H1 (cell line): ENCODE measurements around the gene SERGEF. TPM values are rescaled to one million over a fixed set of nuclear protein-coding genes. Genes with fewer than 3 reads are reported as not detected.

Experiments used
- CTCF ChIA-PET: fragments of 300-600 bp; sonication (Branson Sonifier 250); formaldehyde crosslinking; loops from one replicate; lab custom pipeline; 2021; ENCODE audit not compliant: partially characterized antibody; lab: Charles Lee
- POLR2A ChIA-PET: fragments of 300-600 bp; sonication (Branson Sonifier 250); formaldehyde crosslinking; loops from one replicate; lab custom pipeline; 2021; ENCODE audit warnings: inconsistent platforms; ENCODE audit not compliant: partially characterized antibody; lab: Charles Lee
- DNase-seq, 2 experiments: peaks; one replicate each; pipeline versions ENCODE4 v3.0.0 to v3.0.0-alpha.2; 2010 to 2022; ENCODE audit warnings: low spot score in 2 of 2, low read depth in 1 of 2, mixed read lengths in 1 of 2
- FAIRE-seq: peaks from 2 replicates; lab custom pipeline; 2011; peaks lifted over from hg19 to GRCh38; lab: Jason Lieb, UNC
- H2AFZ ChIP-seq: 2 replicates; pipeline ENCODE4 v1.8.1; 2012; ENCODE audit warnings: low read length, inconsistent platforms
- H2AK5ac ChIP-seq: 2 replicates; pipeline ENCODE4 v1.6.1; 2013; ENCODE audit warnings: low read depth, low read length
- H2BK120ac ChIP-seq: replicated peaks from 2 replicates; pipeline ENCODE3; 2013; ENCODE audit warnings: low read depth, low read length, inconsistent platforms
- H2BK12ac ChIP-seq: 2 replicates; pipeline ENCODE4 v1.6.1; 2013; ENCODE audit warnings: low read depth, low read length
- H2BK15ac ChIP-seq: 2 replicates; pipeline ENCODE4 v1.6.1; 2013; ENCODE audit warnings: low read length
- H2BK20ac ChIP-seq: 2 replicates; pipeline ENCODE4 v1.6.1; 2013; ENCODE audit warnings: low read length
- H2BK5ac ChIP-seq: 2 replicates; pipeline ENCODE4 v1.6.1; 2013; ENCODE audit warnings: low read depth, low read length
- H3K14ac ChIP-seq: 2 replicates; pipeline ENCODE4 v1.6.1; 2013; ENCODE audit warnings: inconsistent platforms; ENCODE audit not compliant: insufficient read length
- H3K18ac ChIP-seq: 2 replicates; pipeline ENCODE4 v1.6.1; 2013; ENCODE audit warnings: low read length; ENCODE audit errors: extremely low read depth
- H3K23ac ChIP-seq: 2 replicates; pipeline ENCODE4 v1.6.1; 2013; ENCODE audit warnings: inconsistent platforms; ENCODE audit not compliant: insufficient read length
- H3K23me2 ChIP-seq: 2 replicates; pipeline ENCODE4 v1.6.1; 2013; ENCODE audit warnings: low read depth, low read length
- H3K27ac ChIP-seq: 2 replicates; pipeline ENCODE4 v1.6.1; 2011; ENCODE audit warnings: low read depth, low read length, inconsistent platforms
- H3K27me3 ChIP-seq, 4 experiments: replicated peaks in 1 of 4; 1 replicate in 1 of 4; 2 replicates in 3 of 4; pipeline versions ENCODE4 v1.6.1 to v1.8.1; 2011 to 2013; ENCODE audit warnings: low read length in 3 of 4, mild to moderate bottlenecking in 3 of 4, inconsistent platforms in 2 of 4, mixed read lengths in 2 of 4, moderate library complexity in 1 of 4; ENCODE audit not compliant: control insufficient read depth in 3 of 4, insufficient read depth in 3 of 4; ENCODE audit errors: extremely low read depth in 1 of 4
- H3K36me3 ChIP-seq, 4 experiments: 2 replicates each; pipeline versions ENCODE4 v1.6.1 to v1.8.1; 2011 to 2013; ENCODE audit warnings: mild to moderate bottlenecking in 4 of 4, low read length in 3 of 4, moderate library complexity in 2 of 4, control low read depth in 1 of 4, inconsistent platforms in 1 of 4; ENCODE audit not compliant: insufficient read depth in 4 of 4, control insufficient read depth in 2 of 4
- H3K4ac ChIP-seq: replicated peaks from 2 replicates; pipeline ENCODE3; 2013; ENCODE audit warnings: low read length, low read depth, mixed read lengths, inconsistent platforms; ENCODE audit not compliant: insufficient read length
- H3K4me1 ChIP-seq, 4 experiments: replicated peaks in 1 of 4; 1 replicate in 1 of 4; 2 replicates in 3 of 4; pipeline versions ENCODE4 v1.6.1 to v1.8.1; 2011 to 2013; ENCODE audit warnings: low read length in 3 of 4, inconsistent platforms in 2 of 4, mixed read lengths in 1 of 4; ENCODE audit not compliant: insufficient read depth in 4 of 4, control insufficient read depth in 3 of 4
- H3K4me2 ChIP-seq, 2 experiments: 2 replicates each; pipeline versions ENCODE4 v1.6.1 to v1.8.1; 2011 to 2013; ENCODE audit warnings: low read depth in 2 of 2, low read length in 2 of 2, control low read depth in 1 of 2, inconsistent platforms in 1 of 2, mild to moderate bottlenecking in 1 of 2; ENCODE audit not compliant: insufficient read depth in 1 of 2
- H3K4me3 ChIP-seq, 4 experiments: fragments of 200-600, 300-600 bp in 1 of 4; sonication (generic), shearing (Covaris generic), sonication (Bioruptor Twin) in 1 of 4; 2 replicates each; pipeline versions ENCODE4 v1.5.1 to v1.8.1; 2011 to 2016; ENCODE audit warnings: low read length in 4 of 4, low read depth in 3 of 4, control low read depth in 2 of 4, inconsistent platforms in 2 of 4, mild to moderate bottlenecking in 2 of 4, mixed read lengths in 1 of 4, moderate library complexity in 1 of 4; ENCODE audit not compliant: insufficient read depth in 2 of 4; ENCODE audit errors: extremely low read depth in 1 of 4
- H3K56ac ChIP-seq: replicated peaks from 2 replicates; pipeline ENCODE3; 2013; ENCODE audit warnings: low read depth, mild to moderate bottlenecking, mixed read lengths, low read length, inconsistent platforms; ENCODE audit not compliant: insufficient read length
- H3K79me1 ChIP-seq: 2 replicates; pipeline ENCODE4 v1.6.1; 2013; ENCODE audit warnings: low read depth, low read length, control low read depth
- H3K79me2 ChIP-seq, 2 experiments: 2 replicates each; pipeline versions ENCODE4 v1.6.1 to v1.8.1; 2012 to 2013; ENCODE audit warnings: low read length in 2 of 2, mild to moderate bottlenecking in 2 of 2, inconsistent platforms in 1 of 2; ENCODE audit not compliant: insufficient read depth in 2 of 2, control insufficient read depth in 1 of 2
- H3K9ac ChIP-seq, 4 experiments: replicated peaks in 1 of 4; 1 replicate in 1 of 4; 2 replicates in 3 of 4; pipeline versions ENCODE4 v1.6.1 to v1.8.1; 2011 to 2013; ENCODE audit warnings: low read depth in 3 of 4, low read length in 3 of 4, control low read depth in 2 of 4, mild to moderate bottlenecking in 2 of 4, moderate library complexity in 2 of 4, inconsistent platforms in 1 of 4; ENCODE audit errors: extremely low read depth in 1 of 4
- H3K9me3 ChIP-seq, 2 experiments: 2 replicates each; pipeline versions ENCODE4 v1.6.1 to v1.8.1; 2012 to 2013; ENCODE audit warnings: mild to moderate bottlenecking in 2 of 2, moderate library complexity in 2 of 2, control low read depth in 1 of 2, inconsistent platforms in 1 of 2, low read depth in 1 of 2, low read length in 1 of 2, mixed read lengths in 1 of 2; ENCODE audit not compliant: insufficient read depth in 2 of 2
- H4K20me1 ChIP-seq, 2 experiments: replicated peaks in 1 of 2; 2 replicates each; pipeline versions ENCODE3 to v1.8.1; 2011 to 2013; ENCODE audit warnings: inconsistent platforms in 2 of 2, low read length in 2 of 2, mild to moderate bottlenecking in 1 of 2; ENCODE audit not compliant: insufficient read depth in 2 of 2, control insufficient read depth in 1 of 2
- H4K5ac ChIP-seq: 2 replicates; pipeline ENCODE4 v1.6.1; 2013; ENCODE audit warnings: low read length, low read depth, mixed read lengths, inconsistent platforms; ENCODE audit not compliant: insufficient read length
- H4K8ac ChIP-seq: 2 replicates; pipeline ENCODE4 v1.8.0; 2013; ENCODE audit warnings: mild to moderate bottlenecking, moderate library complexity, low read length, inconsistent platforms; ENCODE audit not compliant: insufficient read depth; ENCODE audit errors: extremely low read depth
- H4K91ac ChIP-seq: replicated peaks from 2 replicates; pipeline ENCODE3; 2013; ENCODE audit warnings: low read length, mixed read lengths, inconsistent platforms; ENCODE audit not compliant: insufficient read length
- SUZ12 ChIP-seq: fragments of 200-600 bp; sonication (generic); IDR thresholded peaks from 2 replicates; pipeline ENCODE4 v1.6.1; 2012; ENCODE audit warnings: mild to moderate bottlenecking, inconsistent platforms, low read length, moderate library complexity, mixed read lengths
- TAF1 ChIP-seq: IDR thresholded peaks from 2 replicates; pipeline ENCODE4 v1.6.1; 2011; ENCODE audit warnings: mild to moderate bottlenecking, low read depth, low read length
- TEAD4 ChIP-seq: IDR thresholded peaks from 2 replicates; pipeline ENCODE4 v1.6.1; 2012; ENCODE audit warnings: low read depth, low read length, inconsistent platforms, mixed read lengths
- WGBS, 2 experiments: shearing (Covaris generic) in 1 of 2; methylation state at CpG; one replicate each; pipeline versions ENCODE4 v1.1.6 to v1.1.7; 2013 to 2015; ENCODE audit warnings: low lambda C conversion rate in 2 of 2, mixed read lengths in 2 of 2, inconsistent platforms in 1 of 2, low coverage in 1 of 2, missing lambda C conversion rate in 1 of 2; ENCODE audit not compliant: insufficient replicate concordance in 2 of 2, insufficient coverage in 1 of 2, insufficient read length in 1 of 2; ENCODE audit errors: extremely low coverage in 1 of 2, missing lambda C conversion rate in 1 of 2; 5-methylcytosine and 5-hydroxymethylcytosine counted together
- polyA plus RNA-seq, 7 experiments: library from polyadenylated mRNA; depleted of rRNA in 3 of 7; stranded (reverse) in 5 of 7; unstranded in 2 of 7; fragments of >200 nt in 5 of 7; fragments of 200-250 nt in 2 of 7; gene quantifications; 1 replicate in 5 of 7; 2 replicates in 1 of 7; 4 replicates in 1 of 7; pipeline versions ENCODE4 v1.2.1 to v1.2.3, GENCODE V29; 2011 to 2013; ENCODE audit warnings: missing spikeins in 2 of 7, mixed read lengths in 2 of 7
- total RNA-seq: library from RNA; stranded (reverse); fragmentation: NEBNext Ultra II Directional; extraction: Animal tissue kit (Norgen Biotek cat#: 25700); gene quantifications from 2 replicates; pipeline ENCODE4 v1.2.1, GENCODE V29; 2021
- TF ChIP-seq, protein P1 (sequence below): IDR thresholded peaks from 2 replicates; pipeline ENCODE4 v1.6.1; 2011; ENCODE audit warnings: low read length, improper control_type of control experiment

SERGEF gene
- total and polyA plus RNA-seq, 2 of the 8 experiments (the other 6 are each of a cell fraction or from before 2014, with no cell fraction given), result 16.6 to 28.8 TPM

- Histone ChIP-seq H3K79me1 (0 out of 2 replicates have a peak, but pooled peaks cover 2% of the 10 kb centered on the region), H3K14ac (no peak overlapping the region), H4K5ac (no peak overlapping the region), H2AFZ (no peak overlapping the region), H3K18ac (no peak overlapping the region), H2BK12ac (no peak overlapping the region), H2AK5ac (no peak overlapping the region), H3K56ac (no peak overlapping the region), H4K91ac (no peak overlapping the region), H2BK20ac (no peak overlapping the region), H3K27me3 (no peaks in the 10 kb centered on the region), H3K4me1 (peaks cover 2 to 12% (median 3%) of the 10 kb centered on the region in 4 experiments; a peak in 3 of 7 replicates), H3K23ac (no peak overlapping the region), H4K20me1 (no peaks in the 10 kb centered on the region), H2BK120ac (no peak overlapping the region), H3K4ac (no peak overlapping the region), H2BK5ac (no peak overlapping the region), H3K9ac (no peak overlapping the region), H2BK15ac (no peak overlapping the region), H3K9me3 (no peaks in the 10 kb centered on the region), H3K4me2 (0 out of 4 replicates have a peak overlapping the region, but pooled peaks have one; percentile 10 to 11), H3K4me3 (peak overlapping the region in 1 of 4 experiments; percentile 4; a peak in 1 of 8 replicates), H3K79me2 (no peaks in the 10 kb centered on the region), H3K27ac (no peak overlapping the region), H3K23me2 (no peaks in the 10 kb centered on the region; the same call in 1 of the 2 replicates), H4K8ac (no peak overlapping the region), H3K36me3 (no peaks in the 10 kb centered on the region)
- DNase-seq (no peak), FAIRE-seq (peak; percentile 24)
- ChIA-PET POLR2A (interaction anchor here (1.2 kb wide), 1 partner anchor 19 kb away, joined by 4 read pairs; no protein-coding TSS in a partner anchor), CTCF (interaction anchor here (0.9 to 3.5 kb wide), 5 partner anchors 20 to 157 kb away, joined by 3 to 23 read pairs (median 3); no protein-coding TSS in a partner anchor)
- WGBS, 2 experiments, result 55% methylated on average over 11 of the region's 11 CpGs; no CpG with 5 or more reads in 1 of the 2 experiments
- TF ChIP-seq TAF1 (no peak), SUZ12 (no peak), TEAD4 (peak; percentile 66)
- TF ChIP-seq, protein P1, sequence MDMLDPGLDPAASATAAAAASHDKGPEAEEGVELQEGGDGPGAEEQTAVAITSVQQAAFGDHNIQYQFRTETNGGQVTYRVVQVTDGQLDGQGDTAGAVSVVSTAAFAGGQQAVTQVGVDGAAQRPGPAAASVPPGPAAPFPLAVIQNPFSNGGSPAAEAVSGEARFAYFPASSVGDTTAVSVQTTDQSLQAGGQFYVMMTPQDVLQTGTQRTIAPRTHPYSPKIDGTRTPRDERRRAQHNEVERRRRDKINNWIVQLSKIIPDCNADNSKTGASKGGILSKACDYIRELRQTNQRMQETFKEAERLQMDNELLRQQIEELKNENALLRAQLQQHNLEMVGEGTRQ, result no peak
Measured at GRCh38 chr11:17887779-17888178, 125.1 kb downstream of the SERGEF start.
